Activated CD8-positive, alpha-beta T cell treated with anti-CD3 and anti-CD28 coated beads for 36 hours (primary cell): ENCODE results near the gene MAPKAP1. TPM values are rescaled to one million over a fixed set of nuclear protein-coding genes. Genes with fewer than 3 reads are reported as not detected.

Source experiments
- ATAC-seq: fragments of 200-7000 bp; cut with Tn5 transposase; one replicate; pipeline ENCODE4 v1.10.0; 2021; ENCODE audit warnings: mild to moderate bottlenecking, moderate library complexity
- CTCF ChIA-PET: fragments of 350-600 bp; sonication (Branson Sonifier 250); formaldehyde crosslinking; loops from one replicate; lab custom pipeline; 2021; ENCODE audit warnings: antibody characterized with exemption; lab: Charles Lee
- POLR2A ChIA-PET: fragments of 350-600 bp; sonication (Branson Sonifier 250); formaldehyde crosslinking; loops from one replicate; lab custom pipeline; 2021; ENCODE audit warnings: antibody characterized with exemption; lab: Charles Lee
- DNase-seq: peaks from one replicate; pipeline ENCODE4 v3.0.0-alpha.2; 2020
- H3K27ac Mint-ChIP-seq: one replicate; pipeline ENCODE4 v1.8.0; 2021; ENCODE audit warnings: mild to moderate bottlenecking, mixed read lengths
- H3K27me3 Mint-ChIP-seq: one replicate; pipeline ENCODE4 v1.8.0; 2021; ENCODE audit warnings: mixed read lengths
- H3K36me3 Mint-ChIP-seq: one replicate; pipeline ENCODE4 v1.8.0; 2021; ENCODE audit warnings: low read depth, mixed read lengths
- H3K4me1 Mint-ChIP-seq: one replicate; pipeline ENCODE4 v1.8.0; 2021; ENCODE audit warnings: low read depth, mixed read lengths
- H3K4me3 Mint-ChIP-seq: one replicate; pipeline ENCODE4 v1.8.0; 2021; ENCODE audit warnings: mild to moderate bottlenecking, moderate library complexity, mixed read lengths
- H3K9me3 Mint-ChIP-seq: one replicate; pipeline ENCODE4 v1.8.0; 2021; ENCODE audit warnings: mixed read lengths
- intact Hi-C: fragments of 100-400 bp; cut with micrococcal nuclease; formaldehyde crosslinking; loops from one replicate; pipeline ENCODE4 v1.10.0; 2022
- total RNA-seq, 2 experiments: library from RNA; stranded (reverse); gene quantifications; one replicate each; pipeline ENCODE4 v1.2.3, GENCODE V29; 2021
- TF ChIP-seq, protein P1 (sequence below): fragments of 200-600 bp; IDR thresholded peaks from one replicate; pipeline ENCODE4 v1.8.0; 2022; ENCODE audit warnings: antibody characterized with exemption, mild to moderate bottlenecking

The MAPKAP1 gene
- total RNA-seq, 2 experiments from 2014 or later, result 58.8 to 62.4 TPM

DNA sequence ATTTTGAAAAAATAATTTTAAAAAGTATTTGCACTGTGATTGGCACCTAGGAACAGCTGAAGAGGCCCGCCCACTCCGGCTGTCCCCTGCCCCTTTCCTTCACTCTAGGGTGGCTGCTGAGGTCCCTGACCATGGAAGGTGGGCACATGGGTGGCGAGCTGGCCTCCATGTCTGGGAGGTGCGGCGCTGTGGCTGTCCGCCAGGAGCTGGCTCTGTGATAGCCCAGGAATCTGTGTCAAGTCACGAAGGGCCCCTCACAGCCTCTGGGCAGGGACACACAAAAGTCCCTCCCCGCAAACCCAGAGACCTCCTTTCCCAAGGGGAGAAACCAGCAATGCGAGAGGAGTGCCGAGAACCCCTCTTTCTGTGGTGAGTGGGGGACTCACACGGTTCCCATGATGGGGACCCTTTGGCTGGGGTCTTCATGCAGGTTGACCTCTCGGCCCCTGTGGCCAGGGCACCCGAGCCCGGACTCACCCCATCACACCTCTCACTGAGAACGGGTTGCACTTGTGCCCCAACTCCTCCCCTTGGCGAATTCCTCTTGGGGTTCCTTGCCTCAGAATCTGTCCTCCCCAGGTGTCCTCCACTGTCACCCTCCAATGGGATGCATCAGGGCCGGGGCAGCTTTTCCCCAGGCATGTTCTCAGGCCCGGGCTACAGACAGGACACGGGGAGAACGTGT is 277.4 kb downstream of the MAPKAP1 start:
- Mint-ChIP-seq H3K36me3 (no peaks in the 10 kb centered on the region), H3K27me3 (no peaks in the 10 kb centered on the region), H3K9me3 (no peaks in the 10 kb centered on the region), H3K4me3 (no peak overlapping the region), H3K27ac (no peak overlapping the region), H3K4me1 (no peaks in the 10 kb centered on the region)
- ChIA-PET POLR2A (no interaction called here), CTCF (no interaction called here)
- DNase-seq (no peak), ATAC-seq (no peak)
- intact Hi-C loops, result no loop called here
- TF ChIP-seq, protein P1, sequence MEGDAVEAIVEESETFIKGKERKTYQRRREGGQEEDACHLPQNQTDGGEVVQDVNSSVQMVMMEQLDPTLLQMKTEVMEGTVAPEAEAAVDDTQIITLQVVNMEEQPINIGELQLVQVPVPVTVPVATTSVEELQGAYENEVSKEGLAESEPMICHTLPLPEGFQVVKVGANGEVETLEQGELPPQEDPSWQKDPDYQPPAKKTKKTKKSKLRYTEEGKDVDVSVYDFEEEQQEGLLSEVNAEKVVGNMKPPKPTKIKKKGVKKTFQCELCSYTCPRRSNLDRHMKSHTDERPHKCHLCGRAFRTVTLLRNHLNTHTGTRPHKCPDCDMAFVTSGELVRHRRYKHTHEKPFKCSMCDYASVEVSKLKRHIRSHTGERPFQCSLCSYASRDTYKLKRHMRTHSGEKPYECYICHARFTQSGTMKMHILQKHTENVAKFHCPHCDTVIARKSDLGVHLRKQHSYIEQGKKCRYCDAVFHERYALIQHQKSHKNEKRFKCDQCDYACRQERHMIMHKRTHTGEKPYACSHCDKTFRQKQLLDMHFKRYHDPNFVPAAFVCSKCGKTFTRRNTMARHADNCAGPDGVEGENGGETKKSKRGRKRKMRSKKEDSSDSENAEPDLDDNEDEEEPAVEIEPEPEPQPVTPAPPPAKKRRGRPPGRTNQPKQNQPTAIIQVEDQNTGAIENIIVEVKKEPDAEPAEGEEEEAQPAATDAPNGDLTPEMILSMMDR, result no peak

DNA sequence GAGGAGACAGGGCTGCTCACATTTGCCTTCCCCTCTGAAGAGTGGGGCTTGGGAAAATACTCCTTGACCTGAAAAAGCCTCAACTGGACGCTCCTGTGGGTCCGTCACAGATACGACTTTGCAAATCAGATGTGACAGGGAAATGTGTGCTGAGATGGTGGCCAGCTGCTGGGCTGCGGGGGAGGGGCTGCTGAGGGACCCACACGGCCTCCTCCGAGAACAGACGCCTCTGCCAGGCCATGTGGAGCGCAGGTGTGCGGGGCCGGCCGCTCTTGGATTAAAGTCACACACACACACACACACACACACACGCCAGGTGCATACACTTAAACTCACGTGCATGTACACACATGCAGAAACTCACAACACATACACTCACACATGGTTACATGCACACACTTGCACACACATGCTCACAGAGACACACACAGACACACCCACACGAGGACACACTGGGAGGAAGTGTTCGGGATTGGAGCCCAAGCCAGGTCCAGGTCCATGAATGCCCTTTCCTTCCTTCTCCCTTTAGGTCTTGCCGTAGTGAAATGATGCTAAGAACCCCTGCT is 278.0 kb downstream of the MAPKAP1 start:
- Mint-ChIP-seq H3K4me3 (no peak overlapping the region), H3K27ac (no peak overlapping the region), H3K9me3 (no peaks in the 10 kb centered on the region), H3K36me3 (no peaks in the 10 kb centered on the region), H3K4me1 (no peaks in the 10 kb centered on the region), H3K27me3 (no peaks in the 10 kb centered on the region)
- CTCF ChIA-PET, result interaction anchor here (0.9 to 3.1 kb wide), 2 partner anchors 9 to 21 kb away, joined by 3 to 9 read pairs; no protein-coding TSS in a partner anchor
- no peak for ATAC-seq
- TF ChIP-seq, protein P1, result no peak
- intact Hi-C loops, result no loop called here
- POLR2A ChIA-PET, result no interaction called here
- no peak for DNase-seq

DNA sequence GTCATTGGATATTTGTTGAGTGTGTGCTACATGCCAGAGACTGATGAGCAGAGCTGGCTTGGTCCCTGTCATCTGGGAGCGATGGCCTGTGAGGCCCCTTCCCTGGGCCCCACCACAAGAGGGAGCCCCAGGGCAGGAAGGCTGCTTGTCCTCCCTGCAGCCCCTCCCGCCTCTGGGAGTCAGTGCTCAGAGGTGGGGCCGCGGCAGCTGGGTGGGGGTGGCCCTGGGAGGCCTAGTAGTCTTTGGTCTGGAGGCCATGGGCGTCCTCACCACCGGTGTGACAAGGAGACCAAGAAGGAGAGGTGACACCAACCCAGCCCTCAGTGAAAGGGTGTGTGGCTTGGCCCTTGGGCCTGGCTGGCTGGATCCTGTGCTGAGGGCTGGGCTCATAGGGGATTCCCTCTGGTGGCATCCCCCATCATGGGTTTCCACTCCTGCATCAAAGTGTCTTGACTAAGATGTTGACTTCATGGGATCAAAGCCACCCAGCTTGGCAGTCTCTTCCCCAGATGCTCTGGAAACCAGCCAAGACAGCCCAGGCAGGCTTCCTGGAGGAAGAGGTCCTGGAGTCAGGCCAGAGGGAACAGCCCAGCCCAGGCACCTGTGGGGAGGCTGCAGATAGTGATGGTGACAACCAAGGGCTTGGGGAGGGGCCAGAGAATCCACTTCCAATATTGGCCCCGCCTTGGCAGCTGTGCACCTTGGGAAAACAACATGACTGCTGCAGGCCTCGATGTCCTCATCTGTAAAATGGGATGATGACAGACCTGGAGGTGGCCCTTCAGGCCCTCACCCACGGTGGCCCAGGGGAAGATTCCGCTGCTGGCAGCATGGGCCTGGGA is 278.7 kb downstream of the MAPKAP1 start:
- DNase-seq, result peak; percentile 48
- TF ChIP-seq, protein P1, result peak; percentile 49
- ChIA-PET POLR2A (interaction anchor here (1.2 kb wide), 1 partner anchor 10 kb away, joined by 3 read pairs; no protein-coding TSS in a partner anchor), CTCF (interaction anchor here (0.9 to 3.1 kb wide), 3 partner anchors 9 to 166 kb away, joined by 3 to 9 read pairs (median 3); no protein-coding TSS in a partner anchor)
- Mint-ChIP-seq H3K27me3 (no peaks in the 10 kb centered on the region), H3K4me3 (no peak overlapping the region), H3K9me3 (no peaks in the 10 kb centered on the region), H3K36me3 (no peaks in the 10 kb centered on the region), H3K27ac (no peak overlapping the region), H3K4me1 (no peaks in the 10 kb centered on the region)
- intact Hi-C loops, result no loop called here
- peak; percentile 58 for ATAC-seq

DNA sequence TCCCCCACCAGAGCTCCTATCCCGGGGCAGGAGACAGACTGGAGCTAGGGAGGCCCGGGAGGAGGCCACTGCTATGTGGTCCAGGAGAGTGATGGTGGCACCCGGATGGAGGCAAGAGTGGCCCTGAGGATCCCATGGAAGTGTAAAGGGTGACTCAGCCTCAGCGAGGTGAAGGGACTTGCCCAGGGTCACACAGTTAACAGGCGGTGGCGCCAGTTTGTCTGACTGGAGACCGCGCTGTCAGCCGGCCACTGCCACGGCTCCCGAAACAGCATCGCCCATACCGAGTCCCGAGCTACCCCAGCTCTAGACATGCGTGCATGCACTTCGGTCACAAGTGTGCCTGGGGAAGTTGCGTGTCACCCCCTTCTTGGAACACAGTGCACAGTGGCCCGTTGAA is 279.5 kb downstream of the MAPKAP1 start:
- ATAC-seq (no peak), DNase-seq (no peak)
- CTCF ChIA-PET, result interaction anchor here (0.8 to 3.1 kb wide), 4 partner anchors 20 to 867 kb away, joined by 3 to 9 read pairs (median 4); no protein-coding TSS in a partner anchor
- Mint-ChIP-seq H3K9me3 (no peaks in the 10 kb centered on the region), H3K4me1 (no peaks in the 10 kb centered on the region), H3K36me3 (no peaks in the 10 kb centered on the region), H3K27ac (no peak overlapping the region), H3K27me3 (no peaks in the 10 kb centered on the region), H3K4me3 (no peak overlapping the region)
- POLR2A ChIA-PET, result interaction anchor here (1.2 kb wide), 1 partner anchor 11 kb away, joined by 3 read pairs; no protein-coding TSS in a partner anchor
- intact Hi-C loops, result no loop called here
- TF ChIP-seq, protein P1, result no peak
